ENCODE results near the gene NTRK2. TPM values are rescaled to one million over a fixed set of nuclear protein-coding genes. Genes with fewer than 3 reads are reported as not detected.
"Not testable (repeated sequence)": the region's sequence is repeated elsewhere in the genome, so short reads cannot be mapped to it uniquely, and the experiment has no call there.

NTRK2 gene
- total RNA-seq, 1 donor = under 0.01 TPM

- no peak for DNase-seq (ENCODE audit: low read depth in 2 of 3, low spot score in 2 of 3)
These were observed 373.6 kb downstream of the NTRK2 start for GRCh38 chr9:85042981-85043647.

- no peak for DNase-seq (ENCODE audit: low read depth in 2 of 3, low spot score in 2 of 3)
These were observed 375.7 kb downstream of the NTRK2 start for GRCh38 chr9:85045271-85045670.

GRCh38 chr9:85046475-85046874 is 376.9 kb downstream of the NTRK2 start:
- no peak for DNase-seq (ENCODE audit: low read depth in 2 of 3, low spot score in 2 of 3)

GRCh38 chr9:85053206-85053786 is 383.8 kb downstream of the NTRK2 start:
- no peak for DNase-seq (ENCODE audit: low read depth in 2 of 3, low spot score in 2 of 3)

- no peak for DNase-seq (ENCODE audit: low read depth in 2 of 3, low spot score in 2 of 3)
These were observed 384.5 kb downstream of the NTRK2 start for GRCh38 chr9:85054017-85054416.

GRCh38 chr9:85055506-85056202 is 386.1 kb downstream of the NTRK2 start:
- DNase-seq (ENCODE audit: low read depth in 2 of 3, low spot score in 2 of 3) = no peak

GRCh38 chr9:85056203-85056572 is 386.7 kb downstream of the NTRK2 start:
- DNase-seq (ENCODE audit: low read depth in 2 of 3, low spot score in 2 of 3) = no peak

- no peak for DNase-seq (ENCODE audit: low read depth in 2 of 3, low spot score in 2 of 3)
These were observed 392.4 kb downstream of the NTRK2 start for GRCh38 chr9:85061969-85062368.

- no peak for DNase-seq (ENCODE audit: low read depth in 2 of 3, low spot score in 2 of 3)
These were observed 393.0 kb downstream of the NTRK2 start for GRCh38 chr9:85062385-85063022.

- DNase-seq (ENCODE audit: low read depth in 2 of 3, low spot score in 2 of 3) = no peak
These were observed 395.4 kb downstream of the NTRK2 start for GRCh38 chr9:85064811-85065371.

- no peak for DNase-seq (ENCODE audit: low read depth in 2 of 3, low spot score in 2 of 3)
These were observed 398.3 kb downstream of the NTRK2 start for GRCh38 chr9:85067792-85068191.

- not testable (repeated sequence) for DNase-seq (ENCODE audit: low read depth in 2 of 3, low spot score in 2 of 3)
These were observed 399.9 kb downstream of the NTRK2 start for GRCh38 chr9:85069421-85069820.

Measured in hematopoietic multipotent progenitor cell (in vitro differentiated cells).